ENCODE results near the gene LDB2.

The LDB2 gene

GRCh38 chr4:16659079-16659478 is 239.4 kb downstream of the LDB2 start:
- ChIA-PET CTCF (no interaction called here), POLR2A (no interaction called here)
- no peak for TF ChIP-seq HDGF (IDR thresholded peaks at IDR 0.05; ENCODE audit: borderline replicate concordance)
- no peak for TF ChIP-seq CTBP1 (IDR thresholded peaks at IDR 0.05; ENCODE audit: borderline replicate concordance)
- TF ChIP-seq BHLHE40 (IDR thresholded peaks at IDR 0.05; ENCODE audit: borderline replicate concordance), result no peak
- no peak for TF ChIP-seq ZNF384 (IDR thresholded peaks at IDR 0.05)
- no peak for TF ChIP-seq FOXK2 (IDR thresholded peaks at IDR 0.05)
- no peak for DNase-seq (ENCODE audit: extremely low spot score)

GRCh38 chr4:16658183-16658582 is 240.3 kb downstream of the LDB2 start:
- TF ChIP-seq SUZ12 (IDR thresholded peaks at IDR 0.05) (no peak), L3MBTL2 (conservative IDR thresholded peaks at IDR 0.05) (no peak), ZNF384 (IDR thresholded peaks at IDR 0.05) (no peak), PKNOX1 (IDR thresholded peaks at IDR 0.05) (no peak), FOXM1 (IDR thresholded peaks at IDR 0.05; ENCODE audit: borderline replicate concordance) (no peak), HDGF (IDR thresholded peaks at IDR 0.05; ENCODE audit: borderline replicate concordance) (no peak), NFRKB (IDR thresholded peaks at IDR 0.05) (no peak), LEF1 (IDR thresholded peaks at IDR 0.05; ENCODE audit: borderline replicate concordance) (no peak), BHLHE40 (IDR thresholded peaks at IDR 0.05; ENCODE audit: borderline replicate concordance) (no peak), FOXK2 (IDR thresholded peaks at IDR 0.05) (no peak), CTBP1 (IDR thresholded peaks at IDR 0.05; ENCODE audit: borderline replicate concordance) (no peak), ARNT (IDR thresholded peaks at IDR 0.05) (no peak), TARDBP (IDR thresholded peaks at IDR 0.05) (no peak), FOXA1 (IDR thresholded peaks at IDR 0.05) (no peak)
- POLR2A ChIA-PET, result no interaction called here
- DNase-seq (ENCODE audit: extremely low spot score), result no peak
- CTCF ChIA-PET, result no interaction called here

- no peak for TF ChIP-seq FOXM1 (IDR thresholded peaks at IDR 0.05; ENCODE audit: borderline replicate concordance)
- TF ChIP-seq TARDBP (IDR thresholded peaks at IDR 0.05), result no peak
- no peak for TF ChIP-seq NFRKB (IDR thresholded peaks at IDR 0.05)
- TF ChIP-seq FOXK2 (IDR thresholded peaks at IDR 0.05), result no peak
- no peak for TF ChIP-seq BHLHE40 (IDR thresholded peaks at IDR 0.05; ENCODE audit: borderline replicate concordance)
- TF ChIP-seq SUZ12 (IDR thresholded peaks at IDR 0.05), result no peak
- TF ChIP-seq SP1 (IDR thresholded peaks at IDR 0.05), result no peak
- no peak for TF ChIP-seq CTBP1 (IDR thresholded peaks at IDR 0.05; ENCODE audit: borderline replicate concordance)
- no peak for TF ChIP-seq L3MBTL2 (conservative IDR thresholded peaks at IDR 0.05)
- no peak for TF ChIP-seq FOXA1 (IDR thresholded peaks at IDR 0.05)
- TF ChIP-seq ARNT (IDR thresholded peaks at IDR 0.05), result no peak
- TF ChIP-seq ELF4 (IDR thresholded peaks at IDR 0.05), result no peak
- TF ChIP-seq ZNF384 (IDR thresholded peaks at IDR 0.05), result no peak
- no peak for DNase-seq (ENCODE audit: extremely low spot score)
- CTCF ChIA-PET, result no interaction called here
- POLR2A ChIA-PET, result no interaction called here
Measured at GRCh38 chr4:16655111-16655510, 243.3 kb downstream of the LDB2 start.

GRCh38 chr4:16652732-16653305 is 245.6 kb downstream of the LDB2 start:
- ChIA-PET CTCF (interaction anchor here (0.6 kb wide), 1 partner anchor 101 kb away, joined by 7 read pairs; no protein-coding TSS in a partner anchor), POLR2A (no interaction called here)
- no peak for DNase-seq (ENCODE audit: extremely low spot score)
- TF ChIP-seq FOXK2 (IDR thresholded peaks at IDR 0.05), result no peak
- TF ChIP-seq L3MBTL2 (conservative IDR thresholded peaks at IDR 0.05), result no peak
- no peak for TF ChIP-seq PKNOX1 (IDR thresholded peaks at IDR 0.05)
- no peak for TF ChIP-seq NFRKB (IDR thresholded peaks at IDR 0.05)

- POLR2A ChIA-PET, result no interaction called here
- CTCF ChIA-PET, result no interaction called here
- TF ChIP-seq FOXM1 (IDR thresholded peaks at IDR 0.05; ENCODE audit: borderline replicate concordance) (no peak), PKNOX1 (IDR thresholded peaks at IDR 0.05) (no peak)
- no peak for DNase-seq (ENCODE audit: extremely low spot score)
Measured at GRCh38 chr4:16646459-16646858, 252.0 kb downstream of the LDB2 start.

GRCh38 chr4:16643893-16644292 is 254.6 kb downstream of the LDB2 start:
- ChIA-PET CTCF (no interaction called here), POLR2A (no interaction called here)

More at GRCh38 chr4:16643893-16644292, 254.6 kb downstream of the LDB2 start:
- no peak for TF ChIP-seq SUZ12 (IDR thresholded peaks at IDR 0.05)
- no peak for TF ChIP-seq FOXA1 (IDR thresholded peaks at IDR 0.05)
- no peak for TF ChIP-seq FOXK2 (IDR thresholded peaks at IDR 0.05)
- TF ChIP-seq TARDBP (IDR thresholded peaks at IDR 0.05), result no peak
- TF ChIP-seq SP1 (IDR thresholded peaks at IDR 0.05), result no peak
- no peak for TF ChIP-seq ELF4 (IDR thresholded peaks at IDR 0.05)
- no peak for TF ChIP-seq FOXM1 (IDR thresholded peaks at IDR 0.05; ENCODE audit: borderline replicate concordance)
- no peak for TF ChIP-seq PKNOX1 (IDR thresholded peaks at IDR 0.05)
- TF ChIP-seq ZNF384 (IDR thresholded peaks at IDR 0.05), result no peak
- no peak for TF ChIP-seq L3MBTL2 (conservative IDR thresholded peaks at IDR 0.05)
- TF ChIP-seq HDGF (IDR thresholded peaks at IDR 0.05; ENCODE audit: borderline replicate concordance), result no peak
- no peak for TF ChIP-seq BHLHE40 (IDR thresholded peaks at IDR 0.05; ENCODE audit: borderline replicate concordance)
- TF ChIP-seq NFRKB (IDR thresholded peaks at IDR 0.05), result no peak
- no peak for TF ChIP-seq CTBP1 (IDR thresholded peaks at IDR 0.05; ENCODE audit: borderline replicate concordance)
- no peak for TF ChIP-seq ARNT (IDR thresholded peaks at IDR 0.05)
- no peak for TF ChIP-seq LEF1 (IDR thresholded peaks at IDR 0.05; ENCODE audit: borderline replicate concordance)
- DNase-seq (ENCODE audit: extremely low spot score), result no peak
